Measurements from ENCODE around the gene ANTXRL. TPM values are rescaled to one million over a fixed set of nuclear protein-coding genes. Genes with fewer than 3 reads are reported as not detected.
"Not testable (repeated sequence)": the region's sequence is repeated elsewhere in the genome, so short reads cannot be mapped to it uniquely, and the experiment has no call there.

Gene ANTXRL
- total RNA-seq, 1 donor from 2014 or later = not detected

- DNase-seq = not testable (repeated sequence)
These were observed 78.7 kb downstream of the ANTXRL start for GRCh38 chr10:46365484-46365883.

- not testable (repeated sequence) for DNase-seq
These were observed 80.4 kb downstream of the ANTXRL start for GRCh38 chr10:46367209-46367608.

GRCh38 chr10:46367666-46368240, 81.0 kb downstream of the ANTXRL start:
- DNase-seq = not testable (repeated sequence)

GRCh38 chr10:46368956-46369355, 82.2 kb downstream of the ANTXRL start:
- DNase-seq = not testable (repeated sequence)

GRCh38 chr10:46374410-46374809, 87.6 kb downstream of the ANTXRL start:
- not testable (repeated sequence) for DNase-seq

GRCh38 chr10:46375406-46375805, 88.6 kb downstream of the ANTXRL start, which contains the start of gene ANXA8L1:
Gene ANXA8L1, plus strand, starts transcription at chr10:46375776. Its CDS starts 76 bp downstream, at chr10:46375852.
- DNase-seq = not testable (repeated sequence)

GRCh38 chr10:46377022-46377421, 90.2 kb downstream of the ANTXRL start:
- DNase-seq = not testable (repeated sequence)

GRCh38 chr10:46377651-46378050, 90.9 kb downstream of the ANTXRL start:
- not testable (repeated sequence) for DNase-seq

GRCh38 chr10:46378108-46378507, 91.3 kb downstream of the ANTXRL start:
- not testable (repeated sequence) for DNase-seq

GRCh38 chr10:46379233-46379848, 92.5 kb downstream of the ANTXRL start:
- not testable (repeated sequence) for DNase-seq

Other genes starting within 250 kb of the ANTXRL start
- not detected for gene MSMB, start 240.7 kb upstream of the ANTXRL start, total RNA-seq
- 23.3 TPM for gene ANXA8L1, start 88.8 kb downstream of the ANTXRL start, total RNA-seq
- not detected for gene NPY4R, start 179.0 kb downstream of the ANTXRL start, total RNA-seq

Measured in tongue (tissue), 2 donors.